Choroid plexus epithelial cell (primary cell): ENCODE data around the gene MVP.

ENCODE experiments used
- DNase-seq: peaks from one replicate; pipeline ENCODE4 v3.0.0-alpha.2; 2010; ENCODE audit warnings: low read depth
- H3K4me3 ChIP-seq: 2 replicates; pipeline ENCODE4 v1.5.1; 2011; ENCODE audit warnings: low read depth, mild to moderate bottlenecking, control low read depth, low read length, moderate library complexity
- CTCF ChIP-seq: conservative IDR thresholded peaks from 2 replicates; pipeline ENCODE4 v1.5.1; 2011; ENCODE audit warnings: low read depth, mild to moderate bottlenecking, control low read depth, inconsistent platforms, low read length, moderate library complexity

MVP gene

GRCh38 chr16:29812754-29813643 is 7.3 kb upstream of the MVP start:
- DNase-seq = no peak
- no peak for TF ChIP-seq CTCF
- H3K4me3 ChIP-seq = peak overlapping the region; percentile 57

- H3K4me3 ChIP-seq = no peak overlapping the region
- no peak for TF ChIP-seq CTCF
- no peak for DNase-seq
These were observed 6.4 kb upstream of the MVP start for GRCh38 chr16:29813644-29814562.

GRCh38 chr16:29814592-29814991 is 5.7 kb upstream of the MVP start:
- TF ChIP-seq CTCF = no peak
- H3K4me3 ChIP-seq = no peak overlapping the region

GRCh38 chr16:29815032-29815721 is 5.1 kb upstream of the MVP start:
- no peak for TF ChIP-seq CTCF
- peak; percentile 21 for DNase-seq
- H3K4me3 ChIP-seq = peak overlapping the region; percentile 89

More at GRCh38 chr16:29814592-29814991, 5.7 kb upstream of the MVP start:
- no peak for DNase-seq

- DNase-seq = peak; percentile 100
- peak within 1 kb of the TSS; percentile 89 for H3K4me3 ChIP-seq
- peak; percentile 84 for TF ChIP-seq CTCF
These were observed 4.2 kb upstream of the MVP start, which contains the start of gene PAGR1 for GRCh38 chr16:29815793-29816693. TSS of gene PAGR1 (plus strand) at chr16:29816152. CDS start at chr16:29816526, 374 bp downstream.
